NCI-H748 (cell line): ENCODE results near the gene SDF4.

Source experiments
- DNase-seq: peaks from one replicate; lab custom pipeline; 2025; ENCODE audit not compliant: unreplicated experiment; lab: John Stamatoyannopoulos, UW

SDF4 gene

DNA sequence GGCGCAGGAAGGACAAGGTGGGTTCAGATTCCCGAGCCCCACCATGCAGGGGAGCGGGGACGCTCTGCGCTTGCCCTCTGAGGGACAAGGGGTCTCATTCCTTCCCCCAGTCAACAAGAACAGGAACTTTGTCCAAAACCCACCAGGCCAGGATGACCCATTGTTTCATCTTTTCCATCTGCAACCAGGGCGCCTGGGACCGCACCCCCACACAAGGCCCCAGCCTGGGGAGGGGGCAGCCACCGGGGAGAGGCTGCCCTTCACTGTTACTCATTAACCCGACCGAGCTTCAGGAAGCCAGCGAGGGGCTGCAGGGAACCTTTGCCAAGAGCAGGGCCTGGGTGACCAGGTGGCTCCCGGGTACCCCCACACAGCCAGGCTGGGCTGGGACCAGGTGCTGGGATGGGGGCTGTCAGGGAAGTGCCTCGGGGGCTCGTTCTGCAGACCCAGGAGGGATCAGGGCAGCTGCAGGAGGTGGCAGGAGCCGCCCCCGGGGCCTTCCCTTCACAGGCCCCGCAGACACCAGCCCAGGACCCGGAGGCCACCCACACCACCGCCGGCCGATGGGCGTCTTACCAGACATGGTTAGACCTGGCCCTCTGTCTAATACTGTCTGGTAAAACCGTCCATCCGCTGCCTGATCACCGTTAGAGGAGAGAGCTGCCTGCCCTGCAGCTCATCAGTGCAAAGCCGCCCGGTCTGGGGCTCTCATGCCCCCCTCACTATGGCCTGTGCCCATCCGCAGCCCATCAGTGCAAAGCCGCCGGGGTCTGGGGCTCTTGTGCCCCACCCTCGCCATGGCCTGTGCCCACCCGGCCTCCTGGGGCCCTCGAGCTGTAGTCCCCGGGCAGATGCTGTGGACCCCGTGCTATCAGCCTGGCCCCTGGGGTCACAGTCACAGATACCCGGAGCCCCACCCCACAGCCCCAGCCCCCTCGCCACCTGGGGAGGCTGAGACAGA, 63.1 kb downstream of the SDF4 start:
- DNase-seq: no peak

DNA sequence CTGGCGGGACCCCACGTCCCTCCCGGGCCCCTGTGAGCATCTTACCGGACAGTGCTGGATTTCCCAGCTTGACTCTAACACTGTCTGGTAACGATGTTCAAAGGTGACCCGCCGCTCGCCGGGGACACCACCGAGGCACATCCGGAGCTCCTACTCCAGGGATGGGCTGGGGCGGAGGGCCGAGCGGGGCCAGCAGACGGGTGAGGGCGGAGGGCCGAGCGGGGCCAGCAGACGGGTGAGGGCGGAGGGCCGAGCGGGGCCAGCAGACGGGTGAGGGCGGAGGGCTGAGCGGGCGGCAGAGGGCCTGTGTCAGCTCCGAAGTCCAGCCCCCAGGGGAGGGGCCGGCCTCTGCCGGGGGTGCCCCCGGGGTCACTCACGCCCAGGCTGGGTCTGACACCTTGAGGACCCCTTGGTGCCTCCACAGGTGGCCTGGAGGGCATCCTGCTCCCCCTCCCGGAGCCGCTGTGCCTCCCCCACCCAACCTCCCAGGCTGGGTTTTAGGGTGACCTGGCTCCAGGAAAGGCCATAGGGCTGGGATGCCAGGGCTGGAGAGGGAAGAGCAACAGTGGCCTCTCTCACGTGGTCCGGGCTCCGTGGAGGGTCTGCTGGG, 63.9 kb downstream of the SDF4 start:
- no peak for DNase-seq

DNA sequence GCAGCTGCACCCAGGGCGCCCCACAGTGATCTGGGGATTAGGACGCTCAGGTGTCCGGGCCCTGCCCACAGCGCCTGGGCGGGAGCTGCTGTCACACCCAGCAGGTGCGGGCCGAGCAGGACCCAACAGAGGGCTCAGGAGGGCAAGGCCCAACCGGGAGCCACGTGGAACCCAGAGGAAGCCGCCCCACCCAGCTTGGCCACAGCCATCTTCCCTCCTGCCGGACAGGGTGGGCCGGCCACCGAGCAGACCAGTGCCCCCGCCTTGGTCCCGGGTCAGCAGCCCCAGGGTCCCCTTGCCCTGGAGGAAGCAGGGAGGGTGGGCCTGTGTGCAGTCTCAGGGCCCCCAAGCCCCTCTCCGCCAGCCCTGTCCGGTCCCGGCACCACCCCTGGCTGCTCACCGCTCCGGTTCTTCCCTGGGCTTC, 64.4 kb downstream of the SDF4 start:
- no peak for DNase-seq
